GM12865 (cell line): ENCODE data around the gene BAMBI.
"Not testable (repeated sequence)": the region's sequence is repeated elsewhere in the genome, so short reads cannot be mapped to it uniquely, and the experiment has no call there.

Experiments
- DNase-seq: peaks from one replicate; pipeline ENCODE4 v3.0.0; 2010; ENCODE audit warnings: low read depth
- H3K4me3 ChIP-seq: 2 replicates; pipeline ENCODE4 v1.5.1; 2011; ENCODE audit warnings: mild to moderate bottlenecking, low read depth, low read length, control low read depth
- CTCF ChIP-seq: IDR thresholded peaks from 2 replicates; pipeline ENCODE4 v1.5.1; 2011; ENCODE audit warnings: low read length, control low read depth, low read depth, inconsistent platforms; ENCODE audit not compliant: insufficient read depth; ENCODE audit errors: missing control alignments

The BAMBI gene

GRCh38 chr10:28638392-28638791 lies 38.9 kb upstream of the BAMBI start:
- DNase-seq, result no peak
- TF ChIP-seq CTCF, result no peak
- H3K4me3 ChIP-seq, result no peak overlapping the region

- TF ChIP-seq CTCF, result no peak
- no peak for DNase-seq
- no peak overlapping the region for H3K4me3 ChIP-seq
Observed at GRCh38 chr10:28640551-28640950, 36.8 kb upstream of the BAMBI start.

- TF ChIP-seq CTCF, result no peak
- DNase-seq, result no peak
- H3K4me3 ChIP-seq, result no peak overlapping the region
Observed at GRCh38 chr10:28644647-28645046, 32.7 kb upstream of the BAMBI start.

- TF ChIP-seq CTCF, result no peak
- no peak overlapping the region for H3K4me3 ChIP-seq
- no peak for DNase-seq
Observed at GRCh38 chr10:28652106-28652505, 25.2 kb upstream of the BAMBI start.

GRCh38 chr10:28652703-28653102 lies 24.6 kb upstream of the BAMBI start:
- H3K4me3 ChIP-seq, result no peak overlapping the region
- TF ChIP-seq CTCF, result no peak
- DNase-seq, result no peak

GRCh38 chr10:28658824-28659223 lies 18.5 kb upstream of the BAMBI start:
- not testable (repeated sequence) for DNase-seq, H3K4me3 ChIP-seq

- TF ChIP-seq CTCF, result no peak
- no peak overlapping the region for H3K4me3 ChIP-seq
- DNase-seq, result no peak
Observed at GRCh38 chr10:28661035-28661434, 16.3 kb upstream of the BAMBI start.
